ENCODE results near the gene TTC28.
"Not testable (repeated sequence)": the region's sequence is repeated elsewhere in the genome, so short reads cannot be mapped to it uniquely, and the experiment has no call there.

TTC28 gene

DNA sequence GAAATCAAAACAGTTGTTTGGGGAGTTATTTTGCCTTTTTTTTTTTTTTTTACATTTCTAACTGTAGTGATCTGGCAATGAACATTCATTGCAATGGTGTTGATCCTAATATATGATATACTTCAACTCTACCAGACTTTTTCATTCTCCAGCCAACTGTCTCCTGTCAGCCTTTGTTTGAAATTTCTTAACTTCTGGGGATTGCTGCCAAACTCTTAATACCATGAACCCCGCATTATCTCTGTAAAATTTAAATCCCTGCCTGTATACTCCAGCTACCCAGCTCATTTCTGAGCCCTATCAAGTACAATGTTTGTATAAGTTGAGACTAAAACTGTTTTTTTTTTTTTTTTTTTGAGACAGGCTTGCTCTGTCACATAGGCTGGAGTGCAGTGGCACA, 280.7 kb downstream of the TTC28 start:
- no peak for DNase-seq

DNA sequence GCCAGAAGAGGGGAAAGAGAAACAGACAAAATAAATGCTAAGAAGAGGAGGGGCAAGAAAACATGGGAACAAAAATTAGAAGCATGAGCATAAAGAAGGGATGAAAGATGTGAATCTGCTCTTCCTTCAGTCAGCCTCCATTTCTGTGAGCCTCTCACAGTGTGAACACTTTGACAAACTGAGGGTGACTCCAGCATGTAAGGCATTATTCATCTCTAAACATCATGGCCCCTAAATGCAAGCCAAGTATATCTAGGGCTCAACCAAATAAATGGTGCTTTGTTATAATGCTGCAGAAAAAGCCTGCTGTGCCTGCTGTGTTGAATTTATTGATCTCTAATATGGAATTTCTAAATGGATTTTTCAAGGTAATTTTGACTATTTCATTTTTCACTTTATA, 281.3 kb downstream of the TTC28 start:
- no peak for DNase-seq

DNA sequence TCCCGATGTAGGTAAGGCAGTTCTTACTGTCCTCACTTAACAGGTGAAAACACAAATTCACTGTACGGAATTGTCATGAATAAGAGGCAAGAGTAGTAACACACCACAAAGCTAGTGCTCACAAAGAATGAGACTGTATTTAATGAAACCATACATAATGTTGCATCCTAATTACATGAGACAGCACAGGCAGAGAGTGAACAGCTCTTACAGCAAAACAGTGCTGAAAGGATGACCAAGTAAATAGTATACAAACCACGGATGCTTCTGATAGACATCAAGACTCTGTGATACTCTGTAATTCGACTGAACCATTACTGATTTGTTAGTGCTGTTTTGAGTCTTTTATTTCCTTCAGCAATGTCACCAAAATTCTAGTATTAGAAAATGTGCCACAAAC, 282.3 kb downstream of the TTC28 start:
- no peak for DNase-seq

DNA sequence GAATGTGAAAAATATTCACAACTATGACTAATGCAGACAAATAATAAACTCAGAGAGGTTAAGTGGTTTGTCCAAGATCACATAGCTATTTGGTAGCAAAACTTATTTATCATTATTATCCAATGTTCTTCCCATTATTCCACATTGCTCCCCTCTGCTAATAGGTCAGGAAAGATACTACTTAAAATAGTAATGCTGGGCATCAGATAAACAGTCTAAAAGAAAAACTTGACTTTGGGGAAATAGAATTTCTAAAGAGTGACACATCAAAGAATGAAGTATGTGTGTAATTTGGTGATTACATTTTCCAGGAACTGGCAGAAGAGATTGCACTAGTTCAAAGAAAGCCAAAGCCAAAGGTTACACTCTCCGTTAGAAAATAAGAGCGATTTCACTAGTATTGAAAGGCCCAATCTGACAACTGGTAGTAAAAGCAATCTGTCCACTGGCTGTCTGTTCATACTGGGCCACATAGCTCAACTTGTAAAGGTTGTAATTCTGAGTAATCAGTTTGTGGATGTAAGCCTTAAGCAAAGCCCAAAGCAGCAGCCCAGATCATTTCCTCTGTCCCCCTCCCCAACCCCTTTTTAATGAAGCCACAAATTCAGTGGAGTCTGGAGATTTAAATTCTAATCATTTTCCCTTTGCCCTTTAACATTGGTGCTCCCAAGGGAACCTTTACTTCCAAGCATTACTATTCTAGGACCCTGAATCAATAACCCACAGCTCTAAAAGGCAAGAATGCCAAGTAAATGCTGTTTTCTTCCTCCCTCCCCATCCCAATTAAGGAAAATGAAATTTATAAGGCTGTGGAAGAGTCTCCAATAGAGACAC, 283.5 kb downstream of the TTC28 start:
- no peak for DNase-seq

DNA sequence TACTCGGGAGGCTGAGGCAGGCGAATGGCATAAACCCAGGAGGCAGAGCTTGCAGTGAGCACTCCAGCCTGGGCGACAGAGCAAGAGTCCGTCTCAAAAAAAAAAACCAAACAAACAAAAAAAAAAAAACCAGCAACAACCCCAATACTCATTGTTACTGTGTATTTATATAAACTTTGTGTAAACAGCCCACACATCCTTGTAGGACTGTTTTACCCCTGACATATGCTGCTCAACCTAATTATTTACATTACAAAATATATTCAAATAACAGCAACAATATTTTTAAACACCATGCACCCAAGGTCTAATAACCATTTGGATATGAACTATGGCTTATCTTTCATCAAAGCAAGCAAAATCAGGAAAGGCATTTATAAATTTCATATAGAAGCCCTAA, 284.1 kb downstream of the TTC28 start:
- DNase-seq: no peak

DNA sequence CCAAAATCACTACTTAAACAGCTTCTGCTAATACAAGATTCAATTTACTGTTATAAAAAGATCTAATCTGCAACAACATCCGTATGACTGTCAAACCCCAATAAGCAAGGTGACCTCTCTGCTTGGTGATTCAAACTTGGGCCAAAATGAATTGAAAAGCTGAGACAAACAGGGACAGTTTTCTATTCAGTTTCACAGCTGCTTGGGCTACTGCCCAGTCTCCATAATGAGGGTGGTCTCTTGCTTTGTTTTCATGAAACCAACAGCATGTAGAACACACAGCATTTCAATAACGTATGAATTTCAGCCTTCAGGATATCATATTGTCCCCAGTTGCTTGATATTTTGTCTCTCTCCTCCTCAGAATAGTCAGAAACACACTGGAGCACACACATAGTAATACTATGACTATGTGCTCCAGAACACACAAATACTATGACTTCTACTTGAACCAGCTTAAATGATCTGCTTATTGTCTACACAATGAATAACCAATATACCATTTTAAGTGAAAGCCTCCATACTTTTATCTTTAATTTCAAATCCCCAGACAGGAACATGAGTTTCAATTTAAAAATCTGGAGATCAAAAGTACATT, 285.0 kb downstream of the TTC28 start:
- no peak for DNase-seq

DNA sequence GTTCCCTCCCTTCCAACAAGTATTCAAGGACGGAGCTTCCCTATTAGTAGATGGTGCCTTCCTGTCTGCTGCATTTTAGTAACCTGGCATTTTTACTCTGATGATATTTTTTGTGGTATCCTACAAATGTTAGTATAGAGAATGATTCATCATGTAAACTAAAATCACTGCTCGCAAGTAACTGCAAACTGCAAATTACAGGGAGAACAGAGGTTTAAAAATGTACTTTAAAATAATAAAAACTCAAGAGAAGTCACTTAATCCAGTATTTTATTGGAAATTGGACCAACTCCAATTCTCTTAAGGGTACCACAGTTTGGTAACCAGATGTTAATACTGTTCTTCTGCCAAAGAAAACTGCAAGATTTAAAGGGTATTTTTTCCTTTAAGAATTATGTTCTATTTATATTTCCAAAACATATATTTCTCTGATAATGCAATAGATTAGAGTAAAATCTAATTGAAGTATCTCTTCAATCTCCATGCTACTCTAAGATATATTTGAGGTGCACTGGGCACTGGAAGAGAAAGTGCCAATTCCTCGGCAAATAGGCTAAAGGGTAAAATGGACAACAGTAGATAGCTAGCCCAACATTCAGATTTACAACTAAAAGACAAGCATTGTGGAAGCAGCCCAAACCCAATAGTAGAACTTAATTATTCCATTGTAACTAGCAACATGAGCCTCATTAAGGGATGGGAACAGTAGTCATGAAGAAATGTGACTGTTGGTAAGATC, 298.0 kb downstream of the TTC28 start:
- no peak for DNase-seq

DNA sequence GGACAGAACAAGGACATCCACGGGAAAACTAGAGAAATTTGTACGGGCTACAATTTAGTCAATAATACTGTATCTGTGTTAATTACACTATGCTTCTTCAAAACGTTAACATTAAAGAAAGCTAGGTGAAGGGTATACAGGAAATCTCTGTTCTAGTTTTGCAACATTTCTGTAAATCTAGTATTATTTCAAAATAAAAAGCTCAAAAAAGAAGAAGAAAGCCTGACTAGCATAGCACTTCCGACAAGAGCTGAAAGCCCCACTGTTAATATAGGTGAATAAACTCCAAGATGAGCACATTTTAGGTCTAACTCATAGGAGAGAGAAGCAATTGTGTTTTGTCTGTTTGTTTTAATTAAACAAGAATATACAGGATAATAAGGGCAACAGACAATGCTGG, 299.7 kb downstream of the TTC28 start:
- DNase-seq: no peak

DNA sequence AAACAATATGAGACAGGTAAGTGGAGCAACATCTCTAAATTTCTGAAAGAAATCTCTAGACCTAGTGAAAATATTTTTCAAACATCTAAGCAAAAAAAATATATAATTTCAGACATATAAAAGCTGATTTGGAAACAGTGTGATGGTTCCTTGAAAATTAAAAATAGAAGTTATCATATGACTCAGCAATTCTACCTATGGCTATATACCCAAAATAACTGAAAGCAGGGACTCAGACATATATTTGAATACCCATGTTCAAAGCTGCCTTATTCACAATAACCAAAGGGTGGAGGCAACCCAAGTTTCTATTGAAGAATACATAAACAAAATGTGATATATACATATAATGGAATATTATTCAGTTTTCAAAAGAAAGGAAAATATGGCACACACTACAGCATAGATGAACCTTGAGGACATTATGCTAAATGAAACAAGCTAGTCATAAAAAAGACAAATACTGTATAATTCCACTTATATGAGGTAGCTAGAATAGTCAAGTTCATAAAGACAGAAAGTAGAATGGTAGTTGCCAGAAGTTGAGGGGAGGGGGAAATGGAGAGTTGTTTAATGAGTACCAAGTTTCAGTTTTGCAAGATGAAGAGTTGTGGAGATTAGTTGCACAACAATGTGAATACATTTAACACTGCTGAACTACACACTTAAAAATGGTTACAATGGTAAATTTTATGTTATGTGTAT, 300.4 kb downstream of the TTC28 start:
- DNase-seq: no peak

DNA sequence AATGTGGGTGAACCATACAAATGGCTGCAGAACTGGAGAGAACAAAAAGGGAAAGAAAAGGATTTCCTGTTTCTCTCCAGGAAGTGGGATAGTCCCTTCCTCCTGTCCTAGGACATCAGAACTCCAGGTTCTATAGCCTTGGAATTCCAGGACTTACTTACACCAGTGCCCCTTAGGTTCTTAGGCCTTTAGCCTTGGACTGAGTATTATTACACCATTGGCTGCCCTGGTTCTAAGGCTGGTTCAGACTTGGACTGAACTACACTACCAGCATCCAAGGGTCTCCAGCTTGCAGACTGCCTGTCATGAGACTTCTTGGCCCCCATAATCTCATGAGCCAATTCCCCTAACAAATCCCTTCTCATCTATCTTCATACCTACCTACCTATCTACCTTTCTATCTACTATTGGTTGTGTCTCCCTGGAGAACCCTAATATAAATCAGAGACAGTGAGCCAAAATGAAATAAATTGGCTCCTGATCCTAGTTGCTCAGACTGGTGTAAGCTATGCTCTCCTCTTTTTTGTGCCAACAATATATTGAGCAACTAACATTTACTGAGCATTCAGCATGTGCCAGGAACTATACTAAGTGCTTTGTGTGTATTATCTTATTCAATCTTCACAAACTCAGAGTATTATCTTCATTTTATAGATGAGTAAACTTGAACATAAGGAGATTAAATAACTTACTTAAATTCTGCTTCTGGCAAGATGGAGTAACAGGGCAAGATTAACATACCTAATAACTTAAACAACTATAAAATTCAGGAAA, 303.7 kb downstream of the TTC28 start:
- no peak for DNase-seq

DNA sequence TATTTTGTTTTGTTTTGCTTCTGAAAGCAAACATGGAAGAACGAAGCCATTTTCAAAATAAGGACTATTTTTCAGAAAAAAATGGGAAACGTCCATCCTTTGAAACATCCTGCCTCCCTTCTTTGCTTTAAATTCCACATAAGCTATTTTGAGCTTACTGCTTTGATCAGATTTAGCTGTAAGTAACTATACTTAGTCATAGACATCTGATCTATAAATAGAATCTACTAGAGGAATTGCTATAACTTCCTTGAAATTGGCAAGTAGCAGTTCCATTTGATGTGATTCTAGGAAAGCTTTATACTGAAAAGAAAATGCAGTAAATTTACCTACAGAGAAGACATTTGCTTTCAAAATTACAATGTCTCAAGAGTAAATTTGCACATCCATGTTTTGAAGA, 305.8 kb downstream of the TTC28 start:
- no peak for DNase-seq

DNA sequence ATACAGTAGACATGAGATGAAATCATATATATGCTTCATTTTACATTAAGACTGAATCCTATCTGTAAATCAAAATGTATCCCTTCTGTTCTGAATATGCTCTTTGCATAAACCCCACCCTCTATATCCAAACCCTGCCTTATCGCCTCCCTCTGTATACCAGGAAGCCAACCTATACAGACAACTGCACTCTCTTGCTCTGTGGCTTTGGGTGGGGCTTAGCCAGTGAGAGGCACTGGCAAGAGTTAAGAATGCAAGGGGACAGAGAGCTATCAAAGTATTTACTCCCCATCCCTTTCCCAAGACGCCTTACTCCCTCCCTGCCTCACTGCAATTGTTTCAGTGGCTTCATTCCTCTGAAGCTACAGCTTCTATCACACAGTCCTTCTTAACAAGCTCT, 309.8 kb downstream of the TTC28 start:
- DNase-seq: no peak

DNA sequence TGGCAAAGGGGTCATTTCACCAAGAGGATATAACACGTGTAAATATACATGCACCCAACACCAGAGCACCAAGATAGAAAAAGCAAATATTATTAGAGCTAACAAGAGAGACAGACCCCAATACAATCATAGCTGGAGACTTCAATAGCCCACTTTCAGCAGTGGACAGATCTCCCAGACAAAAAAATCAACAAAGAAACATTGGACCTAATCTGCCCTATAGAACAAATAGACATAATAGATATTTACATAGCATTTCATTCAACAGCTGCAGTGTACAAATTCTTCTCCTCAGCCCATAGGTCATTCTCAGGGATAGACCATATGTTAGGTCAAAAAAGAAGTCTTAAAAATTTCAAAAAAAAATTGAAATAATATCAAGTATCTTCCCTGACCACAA, 312.8 kb downstream of the TTC28 start:
- DNase-seq: no peak

DNA sequence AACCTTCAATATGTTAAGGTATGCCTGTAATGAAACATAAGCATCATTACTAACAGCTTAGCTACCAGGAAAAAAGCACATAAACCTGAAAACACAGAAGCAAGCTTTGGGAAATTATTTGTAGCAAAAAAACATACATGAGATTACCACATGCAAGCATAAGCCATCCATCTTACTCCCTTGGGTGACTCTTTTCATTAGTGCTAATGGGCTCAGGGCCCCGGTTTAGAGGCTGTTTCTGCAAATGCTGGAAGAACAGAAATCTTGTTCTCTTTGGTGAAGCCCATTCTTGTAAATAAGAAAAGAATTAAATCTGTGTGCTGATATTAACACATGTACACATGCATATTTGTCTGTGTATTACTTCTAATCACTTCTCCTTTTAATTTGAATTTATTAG, 314.3 kb downstream of the TTC28 start:
- no peak for DNase-seq

DNA sequence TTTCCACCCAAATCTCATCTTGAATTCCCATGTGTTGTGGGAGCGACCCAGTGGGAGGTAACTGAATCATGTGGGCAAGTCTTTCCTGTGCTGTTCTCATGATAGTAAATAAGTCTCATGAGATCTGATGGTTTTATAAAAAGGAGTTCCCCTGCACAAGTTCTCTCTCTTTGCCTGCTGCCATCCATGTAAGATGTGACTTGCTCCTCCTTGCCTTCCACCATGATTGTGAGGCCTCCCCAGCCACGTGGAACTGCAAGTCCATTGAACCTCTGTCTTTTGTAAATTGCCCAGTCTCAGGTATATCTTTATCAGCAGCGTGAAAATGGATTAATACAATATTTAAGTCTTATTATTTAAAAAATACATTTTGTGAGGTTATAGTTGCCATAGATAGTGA, 315.5 kb downstream of the TTC28 start:
- not testable (repeated sequence) for DNase-seq

DNA sequence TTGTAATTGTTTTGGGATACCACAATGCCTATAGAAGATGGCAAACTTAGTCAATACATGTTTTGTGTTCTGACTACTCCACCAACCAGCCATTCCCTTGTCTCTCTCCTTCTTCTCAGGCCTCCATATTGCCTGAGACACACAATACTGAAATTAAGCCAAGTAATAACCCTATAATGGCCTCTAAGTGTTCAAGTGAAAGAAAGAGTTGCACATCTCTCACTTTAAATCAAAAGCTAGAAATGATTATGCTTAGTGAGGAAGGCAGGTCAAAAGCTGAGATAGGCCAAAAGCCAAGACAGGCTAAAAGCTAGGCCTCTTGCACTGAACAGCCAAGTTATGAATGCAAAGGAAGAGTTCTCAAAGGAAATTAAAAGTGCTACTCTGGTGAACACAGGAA, 318.7 kb downstream of the TTC28 start:
- DNase-seq: no peak

DNA sequence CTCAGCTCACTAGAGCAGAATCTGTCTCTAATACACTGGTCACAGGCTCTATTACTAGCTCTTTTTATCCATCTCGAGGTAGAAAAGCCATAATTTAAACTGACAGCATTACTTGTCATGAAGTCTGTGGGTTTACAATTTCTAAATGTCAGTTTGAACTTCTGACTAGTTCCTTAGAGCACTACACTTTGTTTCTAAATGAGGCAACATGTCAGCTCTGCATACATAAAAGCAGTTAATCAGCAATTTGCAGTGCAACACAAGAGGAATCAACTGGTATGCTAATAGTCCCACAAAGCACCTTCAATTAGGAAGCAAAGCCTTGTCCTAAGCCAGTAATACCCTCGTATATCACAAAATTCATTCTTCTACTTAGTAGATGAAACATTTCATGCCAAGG, 321.3 kb downstream of the TTC28 start:
- no peak for DNase-seq

DNA sequence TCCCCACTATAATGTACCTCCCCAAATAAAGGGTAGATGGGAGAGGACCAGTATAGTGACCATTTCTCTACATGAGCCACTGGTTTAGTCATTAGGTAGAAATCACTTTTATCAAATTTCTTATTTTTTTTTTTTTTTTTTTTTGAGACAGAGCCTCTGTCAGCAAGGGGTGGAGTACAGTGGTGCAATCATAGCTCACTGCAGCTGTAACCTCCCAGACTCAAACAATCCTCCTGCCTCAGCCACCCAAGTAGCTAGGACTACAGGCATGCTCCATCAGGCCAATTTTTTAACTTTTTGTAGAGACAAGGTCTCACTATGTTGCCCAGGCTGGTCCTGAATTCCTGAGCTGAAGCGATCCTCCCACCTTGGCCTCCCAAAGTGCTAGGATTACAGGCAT, 322.4 kb downstream of the TTC28 start:
- no peak for DNase-seq

DNA sequence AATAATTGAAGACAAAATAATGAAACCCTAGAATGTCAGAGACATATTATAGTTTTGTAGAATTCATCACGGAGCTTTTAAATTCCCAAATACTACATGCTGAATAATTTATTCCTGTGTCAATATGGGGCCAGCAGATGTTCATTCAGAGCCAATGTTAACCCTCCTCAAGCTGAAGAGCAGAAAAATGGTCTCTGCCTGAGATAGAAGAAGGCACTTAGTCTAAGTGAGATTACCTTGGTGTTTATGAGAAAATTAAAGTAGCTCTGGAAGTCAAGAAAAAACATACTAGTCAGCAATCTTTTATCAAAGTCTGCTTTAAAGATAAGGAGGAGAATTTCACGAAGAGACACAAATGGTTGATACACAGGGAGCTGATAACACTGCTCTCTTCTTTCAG, 328.2 kb downstream of the TTC28 start:
- DNase-seq: no peak

DNA sequence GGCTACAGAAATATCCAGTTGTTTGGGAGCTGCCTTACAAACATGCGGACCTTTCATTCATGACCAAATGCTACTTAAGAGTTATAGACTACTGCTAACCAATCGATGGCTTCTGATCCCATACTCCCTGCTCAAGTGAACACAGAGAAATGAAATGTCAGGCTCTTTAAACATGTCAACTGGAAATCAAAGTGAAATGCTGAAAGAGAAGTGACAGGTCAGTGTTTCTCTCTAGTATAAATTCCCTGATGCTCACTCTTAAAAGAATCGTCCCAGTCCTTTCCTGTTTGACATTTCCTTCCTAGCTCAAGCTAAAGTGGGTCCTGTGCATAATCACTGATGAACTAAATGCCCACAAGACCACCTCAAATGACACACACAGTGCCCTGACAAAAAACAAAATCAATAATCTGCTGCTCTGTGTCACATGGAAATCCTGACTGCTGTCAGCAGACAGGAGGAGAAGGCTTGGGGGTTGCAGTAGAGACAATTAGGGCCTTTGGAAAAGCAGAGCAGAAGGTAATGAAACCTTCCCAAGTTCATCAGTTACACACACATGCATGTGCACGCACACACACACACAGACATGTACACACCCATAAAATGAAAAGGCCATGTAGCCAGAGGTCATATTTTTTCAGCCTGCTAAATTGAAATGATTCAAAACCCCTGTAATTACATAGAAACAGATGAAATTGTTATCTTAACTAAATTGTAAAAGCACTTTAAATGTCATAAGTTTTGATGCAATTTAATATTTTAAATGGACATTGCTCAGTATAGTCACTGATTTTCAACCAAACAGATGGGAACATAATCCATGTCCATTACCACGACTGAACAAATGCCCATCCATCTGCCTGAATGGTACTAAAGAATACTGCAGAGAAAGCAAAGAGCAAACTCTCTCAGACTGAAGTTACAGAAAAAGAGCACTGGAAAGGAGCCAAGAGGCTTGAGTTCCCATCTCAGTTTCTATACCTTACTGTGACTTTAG, 330.7 kb downstream of the TTC28 start:
- DNase-seq: no peak

DNA sequence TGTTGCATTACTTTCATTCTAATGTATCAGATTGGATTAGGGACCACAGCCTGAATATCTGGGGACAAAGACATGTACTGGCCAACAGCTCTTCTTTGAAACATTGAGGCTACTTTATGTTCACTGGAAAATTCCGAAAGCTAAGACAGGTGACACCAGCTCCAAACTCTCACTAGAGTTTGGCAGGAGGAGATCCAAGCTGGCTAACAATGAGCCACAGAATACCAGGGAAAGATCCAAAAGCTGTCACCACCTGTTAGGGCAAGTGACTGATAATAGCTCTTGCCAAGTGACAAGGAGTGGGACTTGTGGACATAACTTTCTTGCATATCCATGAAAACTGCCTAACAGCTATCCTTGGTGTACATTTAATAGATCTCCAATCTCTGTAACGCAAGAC, 333.3 kb downstream of the TTC28 start:
- DNase-seq: no peak

Data from DMS79 (cell line).